Measurements from ENCODE around the gene CELF4.

CELF4 gene

DNA sequence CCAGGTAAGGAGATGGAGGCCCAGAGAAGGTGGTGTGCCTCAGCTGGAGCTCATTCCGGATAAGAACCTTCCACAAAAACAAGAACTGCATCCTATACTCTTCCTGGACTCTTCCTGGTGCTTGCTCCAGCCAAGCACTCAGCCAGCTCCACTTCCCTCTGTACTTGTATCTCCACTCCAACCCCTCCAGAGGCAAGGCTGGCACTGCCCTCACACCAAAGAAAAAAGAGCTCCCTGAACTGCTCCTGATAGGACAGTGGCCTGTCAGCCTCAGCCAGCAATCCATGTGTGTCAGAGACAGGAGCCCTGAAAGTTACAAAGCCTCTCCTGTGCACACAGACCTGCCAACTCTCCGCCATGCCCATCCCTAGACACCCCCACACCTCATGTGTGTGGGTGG is 248.1 kb downstream of the CELF4 start:
- no peak for DNase-seq
- no peaks in the 10 kb centered on the region for H3K36me3 ChIP-seq
- no peak overlapping the region for H3K4me3 ChIP-seq (ENCODE audit: low read depth, low read length)
- no peaks in the 10 kb centered on the region for H3K9me3 ChIP-seq
- TF ChIP-seq, protein P1, sequence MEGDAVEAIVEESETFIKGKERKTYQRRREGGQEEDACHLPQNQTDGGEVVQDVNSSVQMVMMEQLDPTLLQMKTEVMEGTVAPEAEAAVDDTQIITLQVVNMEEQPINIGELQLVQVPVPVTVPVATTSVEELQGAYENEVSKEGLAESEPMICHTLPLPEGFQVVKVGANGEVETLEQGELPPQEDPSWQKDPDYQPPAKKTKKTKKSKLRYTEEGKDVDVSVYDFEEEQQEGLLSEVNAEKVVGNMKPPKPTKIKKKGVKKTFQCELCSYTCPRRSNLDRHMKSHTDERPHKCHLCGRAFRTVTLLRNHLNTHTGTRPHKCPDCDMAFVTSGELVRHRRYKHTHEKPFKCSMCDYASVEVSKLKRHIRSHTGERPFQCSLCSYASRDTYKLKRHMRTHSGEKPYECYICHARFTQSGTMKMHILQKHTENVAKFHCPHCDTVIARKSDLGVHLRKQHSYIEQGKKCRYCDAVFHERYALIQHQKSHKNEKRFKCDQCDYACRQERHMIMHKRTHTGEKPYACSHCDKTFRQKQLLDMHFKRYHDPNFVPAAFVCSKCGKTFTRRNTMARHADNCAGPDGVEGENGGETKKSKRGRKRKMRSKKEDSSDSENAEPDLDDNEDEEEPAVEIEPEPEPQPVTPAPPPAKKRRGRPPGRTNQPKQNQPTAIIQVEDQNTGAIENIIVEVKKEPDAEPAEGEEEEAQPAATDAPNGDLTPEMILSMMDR (IDR thresholded peaks at IDR 0.05; ENCODE audit: low read depth, low read length): no peak
- H3K27me3 ChIP-seq: no peaks in the 10 kb centered on the region
- no peaks in the 10 kb centered on the region for H3K4me1 ChIP-seq

DNA sequence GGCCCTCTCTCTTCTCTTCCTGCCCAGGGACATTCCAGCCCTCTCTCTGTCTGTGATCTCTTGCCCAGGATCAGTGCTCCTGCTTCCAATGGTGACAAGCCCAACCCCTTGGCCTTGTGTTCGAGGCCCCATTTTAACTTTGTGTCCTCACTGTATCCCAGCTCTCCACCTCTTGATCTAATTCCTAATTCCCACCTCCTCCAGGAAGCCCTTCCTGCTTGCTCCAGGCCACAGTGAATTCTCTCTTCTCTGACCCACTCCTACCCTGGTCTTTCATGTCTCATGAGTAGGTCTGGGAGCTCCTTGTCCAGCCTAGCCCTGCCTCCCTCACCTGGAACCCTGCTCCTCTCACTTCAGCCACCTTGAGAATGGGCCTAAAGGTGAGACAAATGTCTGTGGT is 249.1 kb downstream of the CELF4 start:
- Histone ChIP-seq H3K4me1 (no peaks in the 10 kb centered on the region), H3K27me3 (no peaks in the 10 kb centered on the region), H3K4me3 (ENCODE audit: low read depth, low read length) (no peak overlapping the region), H3K9me3 (no peaks in the 10 kb centered on the region), H3K36me3 (no peaks in the 10 kb centered on the region)
- DNase-seq: no peak
- TF ChIP-seq, protein P1 (IDR thresholded peaks at IDR 0.05; ENCODE audit: low read depth, low read length): no peak

DNA sequence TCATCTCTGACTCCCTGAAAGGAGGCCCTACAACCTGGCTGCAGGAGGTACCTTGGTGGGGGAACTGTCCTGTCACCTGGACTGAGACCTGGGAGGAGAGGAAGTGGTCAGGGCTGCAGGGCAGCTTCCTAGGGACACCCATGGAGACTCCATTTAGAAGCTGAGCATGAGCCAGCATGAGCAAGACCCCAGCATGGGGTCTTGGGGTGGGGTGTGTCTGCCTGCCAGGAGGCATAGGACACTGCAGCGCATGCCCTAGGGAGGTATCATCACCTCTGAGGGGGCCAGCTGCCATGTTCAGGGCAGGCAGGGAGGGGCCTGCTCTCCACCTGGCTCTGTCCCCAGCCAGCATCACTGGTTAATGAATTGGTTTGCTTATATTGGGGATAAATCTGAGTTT is 249.7 kb downstream of the CELF4 start:
- Histone ChIP-seq H3K4me1 (no peaks in the 10 kb centered on the region), H3K36me3 (no peaks in the 10 kb centered on the region), H3K4me3 (ENCODE audit: low read depth, low read length) (no peak overlapping the region), H3K27me3 (no peaks in the 10 kb centered on the region), H3K9me3 (no peaks in the 10 kb centered on the region)
- TF ChIP-seq, protein P1 (IDR thresholded peaks at IDR 0.05; ENCODE audit: low read depth, low read length): no peak
- DNase-seq: no peak

DNA sequence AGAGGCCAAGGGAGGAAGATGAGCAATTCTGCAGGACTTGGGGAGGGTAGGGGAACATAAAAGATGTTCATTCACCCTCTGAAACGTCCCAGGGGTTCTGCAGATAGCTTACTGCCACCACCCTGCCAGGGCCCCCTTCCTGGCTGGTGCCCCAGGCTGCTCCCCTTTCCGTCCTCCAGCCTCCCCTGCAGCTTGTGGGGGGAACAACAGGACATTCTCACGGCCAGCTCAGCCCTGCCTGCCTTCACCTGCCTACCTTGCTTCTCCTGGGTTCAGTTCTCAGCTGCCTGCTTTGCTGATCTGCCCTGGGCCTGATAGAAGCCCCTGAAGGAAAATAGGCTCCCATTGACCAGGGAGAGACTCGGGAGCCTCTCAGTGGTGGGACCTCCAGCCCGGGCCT is 251.1 kb downstream of the CELF4 start:
- Histone ChIP-seq H3K27me3 (no peaks in the 10 kb centered on the region), H3K4me1 (no peaks in the 10 kb centered on the region), H3K4me3 (ENCODE audit: low read depth, low read length) (no peak overlapping the region), H3K36me3 (no peaks in the 10 kb centered on the region), H3K9me3 (no peaks in the 10 kb centered on the region)
- DNase-seq: no peak
- TF ChIP-seq, protein P1 (IDR thresholded peaks at IDR 0.05; ENCODE audit: low read depth, low read length): no peak

DNA sequence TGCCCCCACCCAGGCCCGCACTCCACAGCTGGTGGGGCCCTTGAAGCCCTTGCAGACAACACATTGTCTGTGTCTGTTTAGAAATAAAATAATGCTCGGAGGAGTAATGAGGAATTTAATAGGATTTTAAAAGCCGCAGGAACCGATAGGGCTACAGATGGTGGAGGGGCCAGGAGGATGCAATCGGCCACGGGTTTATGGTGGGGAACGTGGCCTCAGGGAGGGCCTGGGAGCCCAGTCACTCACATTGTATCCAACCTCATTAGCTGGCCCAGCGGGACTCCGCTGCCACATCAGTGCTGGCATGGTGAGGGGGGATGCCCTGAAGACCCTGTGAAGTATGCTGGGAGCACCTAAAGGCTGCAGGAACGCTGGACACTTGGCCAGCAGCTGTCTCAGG is 252.0 kb downstream of the CELF4 start:
- Histone ChIP-seq H3K4me1 (no peaks in the 10 kb centered on the region), H3K27me3 (no peaks in the 10 kb centered on the region), H3K36me3 (no peaks in the 10 kb centered on the region), H3K4me3 (ENCODE audit: low read depth, low read length) (no peak overlapping the region), H3K9me3 (no peaks in the 10 kb centered on the region)
- no peak for DNase-seq
- TF ChIP-seq, protein P1 (IDR thresholded peaks at IDR 0.05; ENCODE audit: low read depth, low read length): no peak

DNA sequence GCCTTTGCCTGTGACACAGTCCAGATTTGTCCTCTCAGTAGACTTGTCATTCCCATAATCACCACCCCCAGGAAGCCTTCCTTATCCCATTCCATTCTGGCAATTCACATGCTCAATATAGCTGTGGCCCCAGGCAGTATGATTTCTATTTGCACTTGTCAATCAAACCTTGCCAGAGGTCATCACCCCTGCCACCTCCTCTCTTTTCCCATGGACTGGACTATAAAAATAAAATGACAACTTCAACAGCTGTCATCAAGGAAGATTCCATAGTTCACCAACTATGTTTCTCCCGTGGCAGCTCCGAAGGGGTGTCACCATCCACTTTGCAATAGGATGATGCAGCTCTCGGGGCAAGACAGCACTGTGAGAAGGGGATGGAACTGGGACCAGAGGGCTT is 255.7 kb downstream of the CELF4 start:
- DNase-seq: no peak
- H3K9me3 ChIP-seq: no peaks in the 10 kb centered on the region
- H3K36me3 ChIP-seq: no peaks in the 10 kb centered on the region
- no peak overlapping the region for H3K4me3 ChIP-seq (ENCODE audit: low read depth, low read length)
- TF ChIP-seq, protein P1 (IDR thresholded peaks at IDR 0.05; ENCODE audit: low read depth, low read length): no peak
- H3K4me1 ChIP-seq: no peaks in the 10 kb centered on the region
- H3K27me3 ChIP-seq: no peaks in the 10 kb centered on the region
